HL-60/S4 treated with retinoic acid at 250 ng/mL for 4 days and 3 days (cell line): ENCODE data around the gene FXYD4.

Source experiments
- in situ Hi-C: fragments of 300-500 bp; cut with MboI; formaldehyde crosslinking; loops from 2 replicates; pipeline ENCODE4 v1.7.0; 2022; ENCODE audit warnings: low sequenced_read_pairs

Gene FXYD4

DNA sequence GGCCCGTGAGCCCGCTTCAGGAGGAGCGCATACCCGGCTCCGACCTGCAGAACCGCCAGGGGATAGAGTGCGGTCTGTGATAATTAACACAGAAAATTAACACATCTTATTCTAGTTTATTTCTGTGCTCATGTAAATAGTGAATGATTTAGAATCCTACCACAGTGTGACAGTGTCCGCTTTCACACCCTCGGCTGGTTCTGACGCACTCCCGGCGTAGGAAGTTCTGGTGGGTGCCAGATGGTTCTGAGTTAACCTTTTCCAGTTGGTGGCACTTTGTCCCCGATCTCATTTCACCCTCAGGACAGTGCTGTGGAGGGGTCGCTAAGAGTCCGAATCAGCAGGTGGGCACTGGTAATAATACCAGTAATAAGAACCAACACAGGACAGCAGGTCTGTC lies 28.3 kb upstream of the FXYD4 start:
- in situ Hi-C loops: no loop called here

DNA sequence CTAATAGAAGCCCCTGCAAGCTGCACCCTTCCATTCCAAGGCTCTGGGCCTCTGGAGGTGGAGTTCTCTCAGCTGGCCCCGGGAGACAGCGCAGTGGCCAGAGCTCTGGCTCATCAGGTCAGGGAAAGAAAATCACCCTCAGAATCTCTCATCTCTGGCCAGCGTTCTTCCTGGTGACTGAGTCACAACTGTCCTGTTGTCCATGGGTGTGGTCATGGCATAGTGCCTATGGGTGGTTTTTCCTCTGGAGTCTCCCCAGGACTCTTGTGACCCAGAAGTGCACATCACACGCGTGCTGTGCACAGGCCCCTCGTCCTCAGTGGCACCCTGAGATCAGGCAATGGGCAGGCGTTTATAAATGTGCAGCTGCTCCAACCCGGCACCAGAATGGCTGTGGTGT lies 27.4 kb upstream of the FXYD4 start:
- in situ Hi-C loops: no loop called here

GRCh38 chr10:43347997-43348396 lies 23.4 kb upstream of the FXYD4 start:
- in situ Hi-C loops: no loop called here

DNA sequence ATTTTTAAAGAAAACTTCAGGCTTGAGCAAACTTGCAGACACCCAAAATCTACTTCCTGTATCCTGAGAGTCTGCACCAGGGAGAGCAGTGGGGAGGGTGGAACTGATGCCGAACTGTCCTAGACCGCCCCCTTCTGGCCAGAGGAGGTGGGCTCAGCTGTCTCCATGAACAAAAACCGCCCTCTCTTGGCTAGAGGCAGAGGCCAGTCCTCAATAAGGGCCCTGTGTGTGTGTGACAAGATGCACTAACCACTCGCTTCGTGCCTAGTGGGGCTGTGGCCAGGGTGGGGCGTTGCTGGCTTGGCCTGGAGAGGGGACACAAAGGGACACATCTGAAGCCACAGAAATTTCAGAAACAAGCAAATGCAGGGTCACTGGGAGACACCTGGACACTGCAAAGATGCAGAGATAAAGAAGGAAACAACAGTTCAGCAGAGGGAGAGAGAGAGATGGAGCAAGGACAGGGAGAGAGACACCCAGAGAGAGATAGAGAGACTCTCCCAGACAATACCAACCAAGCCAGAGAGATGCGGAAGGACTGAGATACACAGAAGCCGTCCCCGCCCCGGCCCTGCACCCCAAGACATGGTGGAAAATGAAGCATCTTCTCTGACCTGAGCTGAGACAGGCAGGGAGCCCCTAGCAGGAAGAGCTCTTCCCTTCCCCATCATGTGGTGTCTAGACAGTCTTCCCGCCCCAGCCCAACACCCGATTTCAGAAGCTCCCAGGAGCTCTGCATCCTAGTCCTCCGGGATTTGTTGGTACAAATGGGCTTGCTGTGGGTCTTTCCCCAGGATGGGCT lies 22.7 kb upstream of the FXYD4 start:
- in situ Hi-C loops: no loop called here

- in situ Hi-C loops: no loop called here
Observed at GRCh38 chr10:43350156-43350555, 21.3 kb upstream of the FXYD4 start.

DNA sequence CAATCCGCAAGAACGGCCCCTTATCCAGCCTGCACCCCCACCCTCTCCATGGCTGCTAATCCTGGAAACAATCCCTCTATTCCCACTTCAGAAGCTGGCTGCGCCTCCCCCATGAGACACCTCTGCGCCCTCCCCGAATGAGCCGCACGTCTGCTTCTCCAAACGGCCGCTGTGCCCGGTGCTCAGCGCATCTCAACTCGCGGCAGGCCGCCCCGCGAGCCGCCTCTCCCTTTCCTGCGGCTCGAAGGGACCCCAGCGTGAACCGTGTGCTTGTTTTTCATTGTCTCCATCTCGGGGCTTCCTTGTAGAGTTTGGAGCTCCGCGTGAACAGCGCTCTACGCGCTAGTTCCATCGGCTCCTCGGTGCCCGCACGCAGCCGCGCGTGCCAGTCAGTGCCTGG lies 20.8 kb upstream of the FXYD4 start:
- in situ Hi-C loops: no loop called here

- in situ Hi-C loops: no loop called here
Observed at GRCh38 chr10:43351301-43351700, 20.1 kb upstream of the FXYD4 start.

DNA sequence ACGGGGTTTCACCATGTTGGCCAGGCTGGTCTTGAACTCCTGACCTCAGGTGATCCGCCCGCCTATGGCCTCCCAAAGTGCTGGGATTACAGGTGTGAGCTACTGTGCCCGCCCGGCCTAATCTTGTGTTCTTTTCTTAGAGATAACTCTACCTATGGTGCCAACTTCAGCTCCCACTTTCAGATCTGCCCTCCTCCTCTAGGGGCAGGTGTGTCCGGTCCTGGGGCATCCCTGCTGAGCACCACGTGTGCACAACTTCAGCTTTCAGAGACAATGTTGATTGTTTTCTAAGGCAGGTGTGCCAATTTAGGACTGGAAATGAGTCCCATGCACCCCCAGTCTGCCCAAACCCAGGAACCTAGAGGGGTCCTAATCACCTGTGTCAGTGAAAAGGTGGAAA lies 18.5 kb upstream of the FXYD4 start:
- in situ Hi-C loops: no loop called here

DNA sequence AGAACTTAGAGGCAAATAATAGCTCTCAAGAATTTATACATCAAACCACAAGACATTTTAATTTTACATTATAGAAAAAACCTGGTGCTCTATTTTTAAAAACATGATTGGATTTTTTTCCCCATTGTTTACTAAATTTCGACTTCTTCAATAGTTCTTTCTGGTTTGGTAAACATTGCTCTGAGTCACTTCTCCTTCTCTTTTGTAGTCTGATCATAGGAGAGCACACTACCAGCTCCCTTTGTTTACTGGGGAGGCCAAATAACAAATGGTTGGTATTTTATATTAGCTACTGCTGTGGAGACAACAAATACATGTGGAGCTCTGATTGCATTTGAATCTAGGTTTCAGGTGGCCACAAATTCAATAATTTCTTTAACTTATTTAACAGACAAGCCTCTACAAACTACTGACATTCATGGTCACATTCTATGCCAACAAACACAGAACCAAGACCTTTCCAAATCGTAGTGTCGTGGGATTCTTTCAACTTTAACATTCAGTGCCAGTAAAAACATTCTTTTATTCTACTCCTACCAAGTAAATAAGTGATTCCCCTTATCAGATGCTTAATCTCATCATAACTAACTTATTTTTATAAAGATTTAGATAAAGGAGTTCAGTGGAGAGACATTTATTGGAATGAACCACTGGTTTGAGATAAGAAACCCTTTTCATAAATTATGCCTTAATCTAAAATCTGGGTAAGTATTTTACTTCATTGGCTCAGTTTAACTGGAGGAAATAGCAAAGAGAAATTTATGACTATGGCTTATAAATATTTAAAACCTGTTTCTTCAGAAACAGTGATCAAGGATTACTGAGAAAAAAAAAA lies 17.7 kb upstream of the FXYD4 start:
- in situ Hi-C loops: no loop called here

DNA sequence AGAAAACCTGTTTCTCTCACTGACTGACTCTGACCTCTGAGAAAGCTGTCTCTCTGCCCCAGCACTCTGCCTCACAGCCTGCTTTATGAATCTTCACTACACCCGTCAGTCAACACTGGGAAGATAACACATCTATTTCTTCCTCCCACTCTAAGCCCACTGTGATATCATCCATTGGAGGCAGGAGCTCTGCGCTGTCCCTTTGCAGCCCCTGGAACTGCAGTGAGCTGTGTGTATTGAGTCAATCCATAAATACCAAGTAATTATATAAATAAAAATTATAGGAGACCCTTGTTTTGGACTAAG lies 17.2 kb upstream of the FXYD4 start:
- in situ Hi-C loops: no loop called here

- in situ Hi-C loops: no loop called here
Observed at GRCh38 chr10:43354879-43355380, 16.5 kb upstream of the FXYD4 start.

DNA sequence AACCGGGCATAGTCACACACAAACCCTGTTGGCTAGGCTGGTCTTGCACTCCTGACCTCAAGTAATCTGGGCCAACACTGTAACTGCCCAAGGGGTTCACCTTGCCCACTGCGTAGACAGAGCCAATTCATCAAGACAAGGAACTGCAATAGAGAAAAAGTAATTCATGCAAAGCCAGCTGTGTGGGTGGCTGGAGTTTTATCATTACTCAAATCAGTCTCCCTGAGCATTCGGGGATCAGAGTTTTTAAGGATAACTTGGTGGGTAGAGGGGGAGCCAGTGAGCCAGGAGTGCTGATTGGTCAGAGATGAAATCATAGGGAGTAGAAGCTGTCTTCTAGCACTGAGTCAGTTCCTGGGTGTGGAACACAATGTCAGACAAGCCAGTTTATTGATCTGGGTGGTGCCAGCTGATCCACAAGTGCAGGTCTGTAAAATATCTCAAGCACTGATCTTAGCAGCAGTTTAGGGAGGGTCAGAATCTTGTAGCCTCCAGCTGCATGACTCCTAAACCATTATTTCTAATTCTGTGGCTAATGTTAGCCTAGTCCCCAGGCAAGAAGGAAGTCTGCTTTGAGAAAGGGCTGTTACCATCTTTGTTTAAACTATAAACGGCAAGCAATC lies 15.6 kb upstream of the FXYD4 start:
- in situ Hi-C loops: no loop called here

GRCh38 chr10:43360086-43360485 lies 11.3 kb upstream of the FXYD4 start:
- in situ Hi-C loops: no loop called here

DNA sequence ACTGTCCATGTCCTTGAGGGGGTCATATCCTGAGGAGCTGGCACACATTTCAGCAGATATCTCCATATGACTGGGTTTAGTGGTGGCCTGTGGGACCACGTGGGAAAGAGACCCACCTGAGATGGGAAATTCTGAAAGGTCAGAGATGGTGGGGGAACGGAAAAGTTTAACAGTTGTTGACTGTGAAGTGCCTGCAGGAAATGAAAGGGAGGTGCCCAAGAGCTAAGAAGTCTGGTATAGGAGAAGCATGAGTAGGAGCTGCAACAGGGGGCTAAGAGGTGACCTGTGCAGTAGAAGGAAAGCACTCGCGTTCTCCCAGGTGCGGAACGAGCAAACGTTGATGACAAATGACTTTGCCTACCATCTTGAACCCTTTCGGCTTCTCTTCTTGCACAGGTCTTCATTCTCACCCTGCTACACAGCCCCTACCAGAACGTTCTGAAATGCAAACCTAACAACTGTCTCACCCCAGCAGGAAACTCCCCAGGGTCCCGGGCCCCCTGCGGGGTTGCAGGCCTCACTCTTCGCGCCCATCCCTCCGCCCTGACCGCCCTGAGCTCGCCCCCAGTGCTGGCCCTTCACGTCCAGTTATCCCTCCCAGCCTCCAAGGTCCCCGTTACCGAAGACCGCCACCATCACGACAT lies 9.8 kb upstream of the FXYD4 start:
- in situ Hi-C loops: no loop called here

DNA sequence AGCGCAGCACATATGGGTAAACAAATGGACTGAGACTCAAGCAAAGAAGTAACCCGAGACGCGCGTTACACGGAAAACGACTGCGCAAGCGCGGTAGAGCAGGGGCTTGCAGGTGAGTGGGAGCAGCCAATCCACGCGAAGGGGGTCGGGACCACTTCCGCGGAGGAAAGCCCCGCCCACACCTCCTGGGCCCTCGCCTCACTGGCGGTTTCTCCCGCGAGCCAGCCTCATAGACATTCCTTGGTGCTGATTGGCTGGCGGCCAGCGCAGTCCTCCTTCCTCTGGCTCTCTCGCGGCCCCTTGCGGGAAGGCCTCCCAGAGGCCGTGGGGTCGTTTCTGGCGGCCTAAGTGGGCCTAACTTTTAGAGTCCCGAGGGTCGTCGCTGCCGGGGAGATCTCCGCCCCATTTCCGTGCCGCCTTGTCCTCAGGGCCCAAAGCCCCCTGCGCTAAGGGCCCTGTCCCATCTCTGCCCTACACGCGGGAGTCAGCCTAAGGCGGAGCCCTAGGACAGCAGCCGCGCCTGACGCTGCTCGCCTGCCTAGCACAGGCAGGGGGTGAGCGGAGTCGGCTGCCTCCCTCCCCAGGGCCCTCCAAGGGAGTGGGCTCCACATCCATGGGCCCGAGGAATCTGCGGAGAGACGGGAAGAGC lies 9.1 kb upstream of the FXYD4 start:
- in situ Hi-C loops: no loop called here

- in situ Hi-C loops: no loop called here
Observed at GRCh38 chr10:43365001-43365400, 6.4 kb upstream of the FXYD4 start.

DNA sequence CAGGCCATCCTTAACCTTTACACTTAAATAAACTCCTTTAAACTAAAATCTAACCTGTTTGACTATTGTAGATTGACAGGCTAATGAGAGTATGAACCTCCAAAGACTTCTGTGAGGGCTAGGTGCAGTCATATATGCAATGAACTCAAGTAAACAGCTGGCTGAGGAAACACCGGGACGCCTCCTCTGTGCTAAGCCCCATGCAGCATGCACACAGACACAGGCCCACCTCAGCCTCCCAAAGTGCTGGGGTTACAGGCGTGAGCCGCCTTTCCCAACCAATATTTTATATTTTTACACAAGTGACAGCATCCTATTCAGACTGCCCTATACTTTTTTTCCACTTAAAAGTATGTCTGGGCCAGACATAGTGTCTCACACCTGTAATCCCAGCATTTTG lies 1.5 kb upstream of the FXYD4 start:
- in situ Hi-C loops: no loop called here

GRCh38 chr10:43370671-43371215 lies 693 bp upstream of the FXYD4 start:
- in situ Hi-C loops: no loop called here

- in situ Hi-C loops: no loop called here
Observed at GRCh38 chr10:43372765-43373361, 1.4 kb downstream of the FXYD4 start.

DNA sequence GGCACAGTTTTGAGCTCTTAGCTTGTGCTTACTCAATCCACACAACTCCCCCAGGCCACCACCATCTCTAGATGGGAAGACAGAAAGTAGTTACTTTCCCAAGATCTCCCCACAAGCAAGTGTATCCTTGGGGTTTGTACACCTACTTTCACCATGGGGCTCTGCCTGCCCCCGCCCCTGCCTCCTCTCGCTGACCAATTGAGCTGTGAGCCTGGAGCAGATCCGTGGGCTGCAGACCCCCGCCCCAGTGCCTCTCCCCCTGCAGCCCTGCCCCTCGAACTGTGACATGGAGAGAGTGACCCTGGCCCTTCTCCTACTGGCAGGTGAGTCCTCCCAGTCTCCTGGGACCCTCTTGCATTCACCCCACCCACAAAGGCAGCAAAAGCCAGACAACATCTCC lies 2.0 kb downstream of the FXYD4 start:
- in situ Hi-C loops: no loop called here
